HG03442 (cell line): Measurements from ENCODE around the gene CTNND2.

Experiments used
- ATAC-seq: cut with Tn5 transposase; IDR thresholded peaks from one replicate; pipeline ENCODE4 v1.9.1; 2021; ENCODE audit warnings: mild to moderate bottlenecking, moderate library complexity; ENCODE audit not compliant: unreplicated experiment

CTNND2 gene

GRCh38 chr5:11790201-11790600, 114.0 kb downstream of the CTNND2 start:
- no peak for ATAC-seq

- no peak for ATAC-seq
These were observed 118.4 kb downstream of the CTNND2 start for GRCh38 chr5:11785771-11786352.

GRCh38 chr5:11780641-11781345, 123.5 kb downstream of the CTNND2 start:
- no peak for ATAC-seq

GRCh38 chr5:11777096-11777495, 127.2 kb downstream of the CTNND2 start:
- ATAC-seq = no peak

- ATAC-seq = no peak
These were observed 133.9 kb downstream of the CTNND2 start for GRCh38 chr5:11770310-11770709.

- no peak for ATAC-seq
These were observed 143.2 kb downstream of the CTNND2 start for GRCh38 chr5:11760934-11761603.

GRCh38 chr5:11758321-11758720, 145.9 kb downstream of the CTNND2 start:
- no peak for ATAC-seq

- no peak for ATAC-seq
These were observed 146.6 kb downstream of the CTNND2 start for GRCh38 chr5:11757661-11758060.

GRCh38 chr5:11737010-11737409, 167.2 kb downstream of the CTNND2 start:
- ATAC-seq = no peak

GRCh38 chr5:11734369-11734768, 169.9 kb downstream of the CTNND2 start:
- no peak for ATAC-seq

- ATAC-seq = no peak
These were observed 170.4 kb downstream of the CTNND2 start for GRCh38 chr5:11733840-11734192.

- no peak for ATAC-seq
These were observed 170.9 kb downstream of the CTNND2 start for GRCh38 chr5:11733185-11733839.

- ATAC-seq = no peak
These were observed 179.3 kb downstream of the CTNND2 start for GRCh38 chr5:11724940-11725339.

GRCh38 chr5:11719888-11720481, 184.3 kb downstream of the CTNND2 start:
- ATAC-seq = peak; percentile 60

- no peak for ATAC-seq
These were observed 188.6 kb downstream of the CTNND2 start for GRCh38 chr5:11715461-11716196.

- no peak for ATAC-seq
These were observed 192.3 kb downstream of the CTNND2 start for GRCh38 chr5:11711932-11712331.

- no peak for ATAC-seq
These were observed 195.2 kb downstream of the CTNND2 start for GRCh38 chr5:11709021-11709420.

- ATAC-seq = no peak
These were observed 199.3 kb downstream of the CTNND2 start for GRCh38 chr5:11704916-11705315.

GRCh38 chr5:11700391-11700790, 203.9 kb downstream of the CTNND2 start:
- no peak for ATAC-seq

GRCh38 chr5:11692636-11693035, 211.6 kb downstream of the CTNND2 start:
- no peak for ATAC-seq

- no peak for ATAC-seq
These were observed 216.7 kb downstream of the CTNND2 start for GRCh38 chr5:11687498-11687897.
